Liver (tissue), 9 donors: ENCODE results near the gene EIF4G3. TPM values are rescaled to one million over a fixed set of nuclear protein-coding genes. Genes with fewer than 3 reads are reported as not detected.

Source experiments
- DNase-seq: peaks from one replicate; pipeline ENCODE4 v3.0.0-alpha.2; 2017; ENCODE audit warnings: low spot score
- H3K27ac ChIP-seq, 2 donors: one replicate each; pipeline ENCODE4 v1.7.0; 2013; ENCODE audit warnings: inconsistent platforms in 2 of 2, low read length in 2 of 2, control low read depth in 1 of 2, low read depth in 1 of 2, mild to moderate bottlenecking in 1 of 2
- H3K27me3 ChIP-seq, 4 donors: one replicate each; pipeline versions ENCODE4 v1.6.1 to v1.7.0; 2013; ENCODE audit warnings: low read length in 3 of 4, inconsistent platforms in 1 of 4, mild to moderate bottlenecking in 1 of 4, moderate library complexity in 1 of 4; ENCODE audit not compliant: control insufficient read depth in 4 of 4, insufficient read depth in 4 of 4
- H3K36me3 ChIP-seq, 4 donors: one replicate each; pipeline versions ENCODE4 v1.6.1 to v1.7.0; 2013; ENCODE audit warnings: low read length in 3 of 4, mild to moderate bottlenecking in 3 of 4, low read depth in 1 of 4, moderate library complexity in 1 of 4; ENCODE audit not compliant: control insufficient read depth in 4 of 4, insufficient read depth in 3 of 4
- H3K4me1 ChIP-seq, 4 donors: one replicate each; pipeline versions ENCODE4 v1.6.1 to v1.7.0; 2013; ENCODE audit warnings: low read length in 3 of 4, mild to moderate bottlenecking in 3 of 4, moderate library complexity in 1 of 4; ENCODE audit not compliant: control insufficient read depth in 4 of 4, insufficient read depth in 4 of 4
- H3K4me3 ChIP-seq, 3 donors: one replicate each; pipeline versions ENCODE4 v1.6.1 to v1.7.0; 2013; ENCODE audit warnings: low read length in 3 of 3, control low read depth in 1 of 3, low read depth in 1 of 3, mild to moderate bottlenecking in 1 of 3
- H3K9ac ChIP-seq, 2 donors: one replicate each; pipeline ENCODE4 v1.7.0; 2013; ENCODE audit warnings: low read length in 2 of 2, mild to moderate bottlenecking in 2 of 2, moderate library complexity in 2 of 2, control low read depth in 1 of 2, low read depth in 1 of 2
- H3K9me3 ChIP-seq, 4 donors: one replicate each; pipeline versions ENCODE4 v1.6.1 to v1.7.0; 2013; ENCODE audit warnings: low read length in 3 of 4; ENCODE audit not compliant: control insufficient read depth in 4 of 4
- ATF3 ChIP-seq: IDR thresholded peaks from 2 replicates; pipeline ENCODE4 v1.6.1; 2016; ENCODE audit warnings: antibody characterized with exemption
- CTCF ChIP-seq: fragments of 150-350 bp; IDR thresholded peaks from 2 replicates; pipeline ENCODE4 v1.5.1; 2017; ENCODE audit warnings: improper control_type of control experiment, low read depth, low read length; ENCODE audit not compliant: missing input control
- EGR1 ChIP-seq, 2 donors: IDR thresholded peaks; 2 replicates each; pipeline ENCODE4 v1.6.1; 2016 to 2018; ENCODE audit warnings: antibody characterized with exemption in 2 of 2, low read depth in 2 of 2
- FOXA1 ChIP-seq: IDR thresholded peaks from 2 replicates; pipeline ENCODE4 v1.6.1; 2016; ENCODE audit warnings: antibody characterized with exemption
- FOXA2 ChIP-seq: IDR thresholded peaks from 2 replicates; pipeline ENCODE4 v1.6.1; 2016; ENCODE audit warnings: antibody characterized with exemption
- GABPA ChIP-seq, 2 donors: IDR thresholded peaks in 1 of 2; conservative IDR thresholded peaks in 1 of 2; 2 replicates each; pipeline ENCODE4 v1.6.1; 2016; ENCODE audit warnings: antibody characterized with exemption in 2 of 2, mild to moderate bottlenecking in 1 of 2, moderate library complexity in 1 of 2
- HNF4A ChIP-seq, 2 donors: conservative IDR thresholded peaks; 2 replicates each; pipeline ENCODE4 v1.6.1; 2016; ENCODE audit warnings: antibody characterized with exemption in 2 of 2, mild to moderate bottlenecking in 2 of 2
- HNF4G ChIP-seq: IDR thresholded peaks from 2 replicates; pipeline ENCODE4 v1.6.1; 2016; ENCODE audit warnings: antibody characterized with exemption
- JUND ChIP-seq, 2 donors: IDR thresholded peaks; 2 replicates each; pipeline ENCODE4 v1.6.1; 2016; ENCODE audit warnings: antibody characterized with exemption in 2 of 2
- MAX ChIP-seq: IDR thresholded peaks from 2 replicates; pipeline ENCODE4 v1.6.1; 2016; ENCODE audit warnings: antibody characterized with exemption
- NR2F2 ChIP-seq: IDR thresholded peaks from 2 replicates; pipeline ENCODE4 v1.6.1; 2016; ENCODE audit warnings: antibody characterized with exemption
- RAD21 ChIP-seq, 2 donors: IDR thresholded peaks; 2 replicates each; pipeline ENCODE4 v1.6.1; 2016; ENCODE audit warnings: antibody characterized with exemption in 2 of 2, mild to moderate bottlenecking in 2 of 2
- REST ChIP-seq: IDR thresholded peaks from 2 replicates; pipeline ENCODE4 v1.6.1; 2016; ENCODE audit warnings: antibody characterized with exemption, mild to moderate bottlenecking
- RXRA ChIP-seq, 2 donors: IDR thresholded peaks; 2 replicates each; pipeline ENCODE4 v1.6.1; 2017 to 2018; ENCODE audit warnings: antibody characterized with exemption in 2 of 2, mild to moderate bottlenecking in 1 of 2
- SP1 ChIP-seq: IDR thresholded peaks from 2 replicates; pipeline ENCODE4 v1.6.1; 2018; ENCODE audit warnings: antibody characterized with exemption, mild to moderate bottlenecking
- YY1 ChIP-seq: IDR thresholded peaks from 2 replicates; pipeline ENCODE4 v1.6.1; 2016; ENCODE audit warnings: antibody characterized with exemption, mild to moderate bottlenecking
- ZBTB33 ChIP-seq: IDR thresholded peaks from 2 replicates; pipeline ENCODE4 v1.6.1; 2016; ENCODE audit warnings: antibody characterized with exemption
- WGBS: extraction: QIAGEN DNeasy Blood & Tissue Kit; methylation state at CpG from one replicate; pipeline ENCODE4 v1.1.7; 2013; 5-methylcytosine and 5-hydroxymethylcytosine counted together
- polyA plus RNA-seq, 2 donors: library from polyadenylated mRNA; stranded (reverse) in 1 of 2; unstranded in 1 of 2; fragments of 200-250 nt in 1 of 2; fragments of >200 nt in 1 of 2; fragmentation: Nextera tagmentation in 1 of 2; extraction: Ambion mirVana in 1 of 2; gene quantifications; one replicate each; pipeline versions ENCODE4 v1.2.1 to v1.2.3, GENCODE V29; 2013 to 2015
- total RNA-seq, 2 donors: library from RNA; depleted of rRNA; stranded (reverse); fragments of >200 nt; gene quantifications; one replicate each; pipeline ENCODE4 v1.2.3, GENCODE V29; 2014
- donor health status: healthy.
- donor health status: healthy.
- donor health status: healthy.
- donor health status: healthy.
- donor health status: healthy.

The EIF4G3 gene
- total and polyA plus RNA-seq, 4 donors: 7.6 to 22.8 (median 11.7) TPM

- Histone ChIP-seq H3K4me3 (no peak overlapping the region), H3K27me3 (no peaks in the 10 kb centered on the region), H3K36me3 (peaks cover 0 to 2% (median 0%) of the 10 kb centered on the region in 4 donors), H3K9ac (no peak overlapping the region), H3K4me1 (peaks cover 0 to 4% (median 0%) of the 10 kb centered on the region in 4 donors), H3K27ac (no peak overlapping the region), H3K9me3 (no peaks in the 10 kb centered on the region)
- no peak for DNase-seq
- no peak for TF ChIP-seq RXRA (IDR thresholded peaks at IDR 0.05)
- no peak for TF ChIP-seq HNF4A (conservative IDR thresholded peaks at IDR 0.05)
- TF ChIP-seq JUND (IDR thresholded peaks at IDR 0.05): no peak
- TF ChIP-seq YY1: no peak
- no peak for TF ChIP-seq REST
- no peak for TF ChIP-seq NR2F2
- no peak for TF ChIP-seq FOXA1
- no peak for TF ChIP-seq RAD21 (IDR thresholded peaks at IDR 0.05)
- no peak for TF ChIP-seq CTCF
- TF ChIP-seq ATF3: no peak
- no peak for TF ChIP-seq HNF4G
- TF ChIP-seq SP1: no peak
- TF ChIP-seq EGR1 (IDR thresholded peaks at IDR 0.05; ENCODE audit: low read depth in 2 of 2): no peak
- no peak for TF ChIP-seq MAX
- TF ChIP-seq GABPA (IDR thresholded peaks at IDR 0.05 in 1 of 2, conservative IDR thresholded peaks at IDR 0.05 in 1 of 2): no peak
- no peak for TF ChIP-seq ZBTB33
- 91% methylated on average over 1 of the region's 1 CpG for WGBS
Measured at GRCh38 chr1:20958430-20958829, 218.3 kb downstream of the EIF4G3 start.

- Histone ChIP-seq H3K27ac (no peak overlapping the region), H3K27me3 (no peaks in the 10 kb centered on the region), H3K9ac (no peak overlapping the region), H3K4me1 (peaks cover 0 to 4% (median 0%) of the 10 kb centered on the region in 4 donors), H3K9me3 (no peaks in the 10 kb centered on the region), H3K36me3 (peaks cover 0 to 2% (median 0%) of the 10 kb centered on the region in 4 donors), H3K4me3 (no peak overlapping the region)
- TF ChIP-seq FOXA2: no peak
- no peak for TF ChIP-seq FOXA1
- TF ChIP-seq RXRA (IDR thresholded peaks at IDR 0.05): no peak
- no peak for TF ChIP-seq HNF4G
- TF ChIP-seq RAD21 (IDR thresholded peaks at IDR 0.05): no peak
- no peak for TF ChIP-seq CTCF
- no peak for DNase-seq
- 99% methylated on average over 1 of the region's 1 CpG for WGBS
Measured at GRCh38 chr1:20956272-20956671, 220.4 kb downstream of the EIF4G3 start.
